Neural progenitor cell (in vitro differentiated cells): Measurements from ENCODE around the gene LRRC74A. TPM values are rescaled to one million over a fixed set of nuclear protein-coding genes. Genes with fewer than 3 reads are reported as not detected.
A peak's percentile ranks its signal among the peaks of the same experiment; 100 is the strongest.
"Not testable (repeated sequence)": the region's sequence is repeated elsewhere in the genome, so short reads cannot be mapped to it uniquely, and the experiment has no call there.

Experiments
- DNase-seq: peaks from one replicate; pipeline ENCODE4 v3.0.0-alpha.2; 2016; ENCODE audit warnings: low spot score
- H2AFZ ChIP-seq: fragments of 200-600 bp; sonication (generic); replicated peaks from 2 replicates; pipeline ENCODE4 v1.6.1; 2016; ENCODE audit warnings: antibody characterized with exemption
- H3F3A ChIP-seq: fragments of 200-600 bp; sonication (generic); 2 replicates; pipeline ENCODE4 v1.6.1; 2016; ENCODE audit warnings: antibody characterized with exemption, low read depth
- H3K27ac ChIP-seq: fragments of 200-600 bp; sonication (generic); 2 replicates; pipeline ENCODE4 v1.5.1; 2016; ENCODE audit warnings: mild to moderate bottlenecking
- H3K27me3 ChIP-seq: fragments of 200-600 bp; sonication (generic); 2 replicates; pipeline ENCODE4 v1.6.1; 2016; ENCODE audit warnings: mild to moderate bottlenecking, moderate library complexity
- H3K36me3 ChIP-seq: fragments of 200-600 bp; sonication (generic); 2 replicates; pipeline ENCODE4 v1.5.1; 2016
- H3K4me1 ChIP-seq: fragments of 200-600 bp; sonication (generic); 2 replicates; pipeline ENCODE4 v1.6.1; 2016; ENCODE audit warnings: mixed run types
- H3K4me2 ChIP-seq: fragments of 200-600 bp; sonication (generic); 2 replicates; pipeline ENCODE4 v1.6.1; 2016
- H3K4me3 ChIP-seq: fragments of 200-600 bp; sonication (generic); 2 replicates; pipeline ENCODE4 v1.5.1; 2016
- H3K79me2 ChIP-seq: fragments of 200-600 bp; sonication (generic); 2 replicates; pipeline ENCODE4 v1.6.1; 2016; ENCODE audit warnings: low read depth
- H3K9ac ChIP-seq: fragments of 200-600 bp; sonication (generic); 2 replicates; pipeline ENCODE4 v1.6.1; 2016
- H3K9me3 ChIP-seq: fragments of 200-600 bp; sonication (generic); 2 replicates; pipeline ENCODE4 v1.5.1; 2016; ENCODE audit warnings: low read depth
- H4K20me1 ChIP-seq: fragments of 200-600 bp; sonication (generic); 2 replicates; pipeline ENCODE4 v1.6.1; 2016; ENCODE audit warnings: low read depth
- H3K27ac Mint-ChIP-seq: 3 replicates; pipeline ENCODE4 v1.8.0; 2021; ENCODE audit warnings: mixed read lengths
- H3K27me3 Mint-ChIP-seq: 2 replicates; pipeline ENCODE4 v1.8.0; 2022; ENCODE audit warnings: low read depth, mild to moderate bottlenecking, inconsistent platforms, moderate library complexity, mixed read lengths; ENCODE audit not compliant: insufficient read depth
- H3K36me3 Mint-ChIP-seq: 3 replicates; pipeline ENCODE4 v1.8.0; 2021; ENCODE audit warnings: mixed read lengths
- H3K4me1 Mint-ChIP-seq: 3 replicates; pipeline ENCODE4 v1.8.0; 2021; ENCODE audit warnings: mixed read lengths
- H3K4me3 Mint-ChIP-seq: 3 replicates; pipeline ENCODE4 v1.8.0; 2021; ENCODE audit warnings: mild to moderate bottlenecking, moderate library complexity, mixed read lengths
- H3K9me3 Mint-ChIP-seq: 3 replicates; pipeline ENCODE4 v1.8.0; 2020; ENCODE audit warnings: mixed read lengths
- CTCF ChIP-seq: fragments of 200-600 bp; sonication (generic); IDR thresholded peaks from 2 replicates; pipeline ENCODE4 v1.5.1; 2017; ENCODE audit warnings: antibody characterized with exemption, mild to moderate bottlenecking
- EZH2 ChIP-seq: fragments of 200-600 bp; sonication (generic); IDR thresholded peaks from 2 replicates; pipeline ENCODE4 v1.6.1; 2017; ENCODE audit warnings: antibody characterized with exemption, mild to moderate bottlenecking, moderate library complexity
- EZH2phosphoT487 ChIP-seq: fragments of 200-600 bp; sonication (generic); IDR thresholded peaks from 2 replicates; pipeline ENCODE4 v1.6.1; 2017; ENCODE audit warnings: antibody characterized with exemption
- total RNA-seq: library from RNA; depleted of rRNA; stranded (reverse); fragments of >200 nt; gene quantifications from 2 replicates; pipeline ENCODE4 v1.2.3, GENCODE V29; 2015; ENCODE audit warnings: low replicate concordance

The LRRC74A gene
- total RNA-seq, 1 donor from 2014 or later, result not detected

DNA sequence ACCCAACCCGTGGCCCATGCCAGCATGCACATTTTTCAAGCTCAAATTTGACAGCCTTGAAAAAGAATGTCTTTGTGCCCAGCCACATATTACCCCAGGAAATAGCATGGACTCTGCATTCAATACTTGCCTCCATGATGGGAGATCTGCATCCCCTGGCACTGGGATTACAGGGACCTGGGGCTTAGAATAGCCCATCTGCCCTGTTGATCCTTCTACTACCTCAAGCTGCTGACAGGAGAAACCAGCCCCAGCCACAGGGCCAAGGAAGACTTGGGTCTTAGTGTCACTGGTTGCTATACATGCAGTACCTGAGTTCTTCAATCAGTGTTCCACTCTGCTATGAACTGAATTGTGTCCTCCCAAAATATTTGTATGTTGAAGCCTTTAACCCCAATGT lies 85.3 kb downstream of the LRRC74A start:
- Mint-ChIP-seq H3K9me3 (no peaks in the 10 kb centered on the region), H3K27me3 (peaks cover 19% of the 10 kb centered on the region), H3K36me3 (no peaks in the 10 kb centered on the region), H3K4me3 (no peak overlapping the region), H3K4me1 (peaks cover 31% of the 10 kb centered on the region), H3K27ac (peak overlapping the region; percentile 65)
- Histone ChIP-seq H3K79me2 (no peaks in the 10 kb centered on the region), H2AFZ (no peak overlapping the region), H3K9ac (no peak overlapping the region), H3K9me3 (no peaks in the 10 kb centered on the region), H3K27me3 (no peaks in the 10 kb centered on the region), H3K4me3 (no peak overlapping the region), H4K20me1 (no peaks in the 10 kb centered on the region), H3K4me1 (no peaks in the 10 kb centered on the region), H3F3A (no peaks in the 10 kb centered on the region), H3K27ac (no peak overlapping the region), H3K4me2 (no peak overlapping the region), H3K36me3 (no peaks in the 10 kb centered on the region)
- TF ChIP-seq CTCF (no peak), EZH2 (no peak), EZH2phosphoT487 (no peak)
- no peak for DNase-seq

- not testable (repeated sequence) for H3K4me2 ChIP-seq, H3K9ac ChIP-seq, H3K9me3 Mint-ChIP-seq, DNase-seq, H3K79me2 ChIP-seq, H3K4me3 ChIP-seq, H4K20me1 ChIP-seq, H3K36me3 Mint-ChIP-seq, H3K27ac ChIP-seq, H3K9me3 ChIP-seq, H3K4me3 Mint-ChIP-seq, H2AFZ ChIP-seq, H3K36me3 ChIP-seq, H3K27me3 ChIP-seq
- H3K27me3 Mint-ChIP-seq, result peaks cover 12% of the 10 kb centered on the region
- peaks cover 60% of the 10 kb centered on the region for H3K4me1 Mint-ChIP-seq
- H3K27ac Mint-ChIP-seq, result peak overlapping the region; percentile 84
- peaks cover 25% of the 10 kb centered on the region for H3K4me1 ChIP-seq
- H3F3A ChIP-seq, result peaks cover 20% of the 10 kb centered on the region
Observed at GRCh38 chr14:76914533-76915081, 88.4 kb downstream of the LRRC74A start.

GRCh38 chr14:76916040-76916715 lies 90.0 kb downstream of the LRRC74A start:
- H3K9me3 ChIP-seq, result no peaks in the 10 kb centered on the region
- H3K36me3 Mint-ChIP-seq, result no peaks in the 10 kb centered on the region
- H3K27ac Mint-ChIP-seq, result peak overlapping the region; percentile 48
- peaks cover 75% of the 10 kb centered on the region for H3K4me1 Mint-ChIP-seq
- H3K9me3 Mint-ChIP-seq, result no peaks in the 10 kb centered on the region
- H3K9ac ChIP-seq, result no peak overlapping the region
- H3K4me2 ChIP-seq, result no peak overlapping the region
- no peaks in the 10 kb centered on the region for H3K36me3 ChIP-seq
- no peak overlapping the region for H3K27ac ChIP-seq
- no peak for DNase-seq
- H3K4me1 ChIP-seq, result peaks cover 37% of the 10 kb centered on the region
- peaks cover 15% of the 10 kb centered on the region for H3K27me3 Mint-ChIP-seq
- TF ChIP-seq CTCF (no peak), EZH2phosphoT487 (no peak), EZH2 (no peak)
- no peak overlapping the region for H3K4me3 Mint-ChIP-seq
- H3F3A ChIP-seq, result peaks cover 20% of the 10 kb centered on the region
- no peaks in the 10 kb centered on the region for H3K79me2 ChIP-seq
- no peaks in the 10 kb centered on the region for H3K27me3 ChIP-seq
- H2AFZ ChIP-seq, result no peak overlapping the region
- no peak overlapping the region for H3K4me3 ChIP-seq
- H4K20me1 ChIP-seq, result no peaks in the 10 kb centered on the region

- no peak for TF ChIP-seq EZH2
- no peak for TF ChIP-seq EZH2phosphoT487
- peak; percentile 70 for TF ChIP-seq CTCF
- H3K9ac ChIP-seq, result no peak overlapping the region
- no peak overlapping the region for H3K27ac ChIP-seq
- Mint-ChIP-seq H3K27ac (peak overlapping the region; percentile 99), H3K4me3 (no peak overlapping the region), H3K9me3 (no peaks in the 10 kb centered on the region), H3K36me3 (no peaks in the 10 kb centered on the region), H3K4me1 (peaks cover 82% of the 10 kb centered on the region), H3K27me3 (peaks cover 20% of the 10 kb centered on the region)
- DNase-seq, result peak; percentile 86
- no peaks in the 10 kb centered on the region for H3K36me3 ChIP-seq
- H3K4me2 ChIP-seq, result no peak overlapping the region
- H3F3A ChIP-seq, result peaks cover 20% of the 10 kb centered on the region
- no peaks in the 10 kb centered on the region for H3K27me3 ChIP-seq
- peaks cover 37% of the 10 kb centered on the region for H3K4me1 ChIP-seq
- no peaks in the 10 kb centered on the region for H3K9me3 ChIP-seq
- no peak overlapping the region for H3K4me3 ChIP-seq
- no peaks in the 10 kb centered on the region for H4K20me1 ChIP-seq
- H3K79me2 ChIP-seq, result no peaks in the 10 kb centered on the region
- H2AFZ ChIP-seq, result peak overlapping the region; percentile 48
Observed at GRCh38 chr14:76917158-76917596, 91.0 kb downstream of the LRRC74A start.
